Caco-2 (cell line): ENCODE measurements around the gene ZNF776. TPM values are rescaled to one million over a fixed set of nuclear protein-coding genes. Genes with fewer than 3 reads are reported as not detected.

ENCODE experiments used
- BruUV-seq: library from RNA; stranded (reverse); fragments of 400-500 nt; replicated peaks from 2 replicates; lab custom pipeline; 2021; lab: Mats Ljungman, UMichigan
- CTCF ChIA-PET: fragments of 300-600 bp; sonication (Branson Sonifier 250); formaldehyde crosslinking; loops from one replicate; lab custom pipeline; 2022; ENCODE audit warnings: antibody characterized with exemption; lab: Charles Lee
- POLR2A ChIA-PET: fragments of 300-600 bp; sonication (Branson Sonifier 250); formaldehyde crosslinking; loops from one replicate; lab custom pipeline; 2022; ENCODE audit warnings: antibody characterized with exemption; lab: Charles Lee
- DNase-seq, 2 experiments: peaks; one replicate each; pipeline versions ENCODE4 v3.0.0 to v3.0.0-alpha.2; 2020 to 2022
- H3K27me3 ChIP-seq: replicated peaks from 2 replicates; pipeline ENCODE4 v1.6.0; 2011; ENCODE audit warnings: low read length; ENCODE audit not compliant: control insufficient read depth, insufficient read depth
- H3K36me3 ChIP-seq: 2 replicates; pipeline ENCODE4 v1.5.1; 2011; ENCODE audit warnings: low read length; ENCODE audit not compliant: control insufficient read depth, insufficient read depth
- H3K4me1 ChIP-seq: fragments of 250-450 bp; sonication (Bioruptor Pico); 2 replicates; pipeline ENCODE4 v1.5.1; 2020; ENCODE audit warnings: mild to moderate bottlenecking
- H3K4me3 ChIP-seq: 2 replicates; pipeline ENCODE4 v1.5.1; 2011; ENCODE audit warnings: low read depth, mild to moderate bottlenecking, control low read depth, low read length
- H3K9me3 ChIP-seq: fragments of 250-450 bp; sonication (Bioruptor Pico); 2 replicates; pipeline ENCODE4 v1.5.1; 2020; ENCODE audit warnings: mild to moderate bottlenecking, moderate library complexity
- H3K27ac Mint-ChIP-seq: one replicate; pipeline ENCODE4 v1.8.0; 2022; ENCODE audit warnings: mixed read lengths; ENCODE audit not compliant: unreplicated experiment
- H3K27me3 Mint-ChIP-seq: one replicate; pipeline ENCODE4 v1.8.0; 2022; ENCODE audit warnings: mixed read lengths; ENCODE audit not compliant: insufficient read depth, unreplicated experiment
- H3K36me3 Mint-ChIP-seq: one replicate; pipeline ENCODE4 v1.8.0; 2022; ENCODE audit warnings: mild to moderate bottlenecking, mixed read lengths; ENCODE audit not compliant: insufficient read depth, unreplicated experiment
- H3K4me1 Mint-ChIP-seq: one replicate; pipeline ENCODE4 v1.8.0; 2022; ENCODE audit warnings: low read depth, mixed read lengths; ENCODE audit not compliant: unreplicated experiment
- H3K4me3 Mint-ChIP-seq: one replicate; pipeline ENCODE4 v1.8.0; 2022; ENCODE audit warnings: mild to moderate bottlenecking, moderate library complexity, mixed read lengths; ENCODE audit not compliant: unreplicated experiment
- H3K9me3 Mint-ChIP-seq: one replicate; pipeline ENCODE4 v1.8.0; 2022; ENCODE audit warnings: mixed read lengths; ENCODE audit not compliant: unreplicated experiment
- CTCF ChIP-seq, 2 experiments: fragments of 200-600 bp in 1 of 2; IDR thresholded peaks; 1 replicate in 1 of 2; 2 replicates in 1 of 2; pipeline versions ENCODE4 v1.5.1 to v1.8.0; 2011 to 2022; ENCODE audit warnings: antibody characterized with exemption in 1 of 2, control low read depth in 1 of 2, inconsistent platforms in 1 of 2, low read depth in 1 of 2, low read length in 1 of 2, mild to moderate bottlenecking in 1 of 2, moderate library complexity in 1 of 2; ENCODE audit not compliant: insufficient read depth in 1 of 2, severe bottlenecking in 1 of 2, unreplicated experiment in 1 of 2
- intact Hi-C: fragments of 100-400 bp; cut with micrococcal nuclease; formaldehyde crosslinking; loops from one replicate; pipeline ENCODE4 v1.10.0; 2022; ENCODE audit not compliant: unreplicated experiment
- total RNA-seq: library from RNA; stranded (reverse); gene quantifications from 2 replicates; pipeline ENCODE4 v1.2.3, GENCODE V29; 2022

Gene ZNF776
- total RNA-seq, 1 experiment from 2014 or later: 16.0 TPM

- Histone ChIP-seq H3K27me3 (no peaks in the 10 kb centered on the region), H3K4me1 (peaks cover 16% of the 10 kb centered on the region), H3K9me3 (no peaks in the 10 kb centered on the region), H3K4me3 (no peak overlapping the region), H3K36me3 (no peaks in the 10 kb centered on the region; the same call in 1 of the 2 replicates)
- Mint-ChIP-seq H3K4me1 (peaks cover 19% of the 10 kb centered on the region), H3K9me3 (no peaks in the 10 kb centered on the region), H3K27ac (no peak overlapping the region), H3K27me3 (no peaks in the 10 kb centered on the region), H3K4me3 (no peak overlapping the region), H3K36me3 (peaks cover 65% of the 10 kb centered on the region)
- intact Hi-C loops: no loop called here
- DNase-seq: no peak
- CTCF ChIA-PET: no interaction called here
- no peak for TF ChIP-seq CTCF (IDR thresholded peaks at IDR 0.05; ENCODE audit: insufficient read depth in 1 of 2, low read depth in 1 of 2, low read length in 1 of 2, severe bottlenecking in 1 of 2, unreplicated experiment in 1 of 2)
- BruUV-seq: no TSS peak
- POLR2A ChIA-PET: no interaction called here
Measured at GRCh38 chr19:57800696-57801095, 54.1 kb downstream of the ZNF776 start.

- Mint-ChIP-seq H3K4me3 (no peak overlapping the region), H3K4me1 (peaks cover 19% of the 10 kb centered on the region), H3K27me3 (no peaks in the 10 kb centered on the region), H3K27ac (peak overlapping the region; percentile 4), H3K36me3 (peaks cover 69% of the 10 kb centered on the region), H3K9me3 (no peaks in the 10 kb centered on the region)
- Histone ChIP-seq H3K27me3 (no peaks in the 10 kb centered on the region), H3K9me3 (no peaks in the 10 kb centered on the region), H3K4me1 (peaks cover 18% of the 10 kb centered on the region), H3K4me3 (no peak overlapping the region), H3K36me3 (peaks cover 1% of the 10 kb centered on the region; the same call in 1 of the 2 replicates)
- ChIA-PET CTCF (interaction anchor here (0.6 kb wide), 1 partner anchor 17 kb away, joined by 3 read pairs; no protein-coding TSS in a partner anchor), POLR2A (no interaction called here)
- no peak for TF ChIP-seq CTCF (IDR thresholded peaks at IDR 0.05; ENCODE audit: insufficient read depth in 1 of 2, low read depth in 1 of 2, low read length in 1 of 2, severe bottlenecking in 1 of 2, unreplicated experiment in 1 of 2)
- BruUV-seq: no TSS peak
- intact Hi-C loops: no loop called here
- no peak for DNase-seq
Measured at GRCh38 chr19:57802269-57802668, 55.7 kb downstream of the ZNF776 start.

- H3K27me3 Mint-ChIP-seq: no peaks in the 10 kb centered on the region
- no peaks in the 10 kb centered on the region for H3K27me3 ChIP-seq
- no peaks in the 10 kb centered on the region for H3K9me3 Mint-ChIP-seq
- no peak for DNase-seq
- H3K4me1 ChIP-seq: peaks cover 18% of the 10 kb centered on the region
- POLR2A ChIA-PET: no interaction called here
- intact Hi-C loops: no loop called here
- BruUV-seq: no TSS peak
- H3K36me3 Mint-ChIP-seq: peaks cover 79% of the 10 kb centered on the region
- no peak overlapping the region for H3K4me3 ChIP-seq
- H3K9me3 ChIP-seq: no peaks in the 10 kb centered on the region
- peak overlapping the region; percentile 66 for H3K4me3 Mint-ChIP-seq
- peaks cover 19% of the 10 kb centered on the region for H3K4me1 Mint-ChIP-seq
- peaks cover 1% of the 10 kb centered on the region; the same call in 1 of the 2 replicates for H3K36me3 ChIP-seq
- H3K27ac Mint-ChIP-seq: peak overlapping the region; percentile 85
- TF ChIP-seq CTCF (IDR thresholded peaks at IDR 0.05; ENCODE audit: insufficient read depth in 1 of 2, low read depth in 1 of 2, low read length in 1 of 2, severe bottlenecking in 1 of 2, unreplicated experiment in 1 of 2): no peak
- CTCF ChIA-PET: no interaction called here
Measured at GRCh38 chr19:57803265-57803593, 56.6 kb downstream of the ZNF776 start.
